Loucy (cell line): Measurements from ENCODE around the gene KIAA0319L.

Source experiments
- H2AFZ ChIP-seq: fragments of 200-600 bp; sonication (generic); 2 replicates; pipeline ENCODE4 v1.6.0; 2016; ENCODE audit warnings: antibody characterized with exemption, mild to moderate bottlenecking, low read length, moderate library complexity
- H3F3A ChIP-seq: fragments of 200-600 bp; 2 replicates; pipeline ENCODE4 v1.6.0; 2016; ENCODE audit warnings: antibody characterized with exemption, low read depth, mild to moderate bottlenecking
- H3K27me3 ChIP-seq: fragments of 200-600 bp; sonication (generic); 2 replicates; pipeline ENCODE4 v1.6.1; 2014; ENCODE audit warnings: low read length, mild to moderate bottlenecking; ENCODE audit not compliant: insufficient read depth, poor library complexity, severe bottlenecking
- H3K36me3 ChIP-seq: fragments of 200-600 bp; sonication (generic); 2 replicates; pipeline ENCODE4 v1.6.1; 2016; ENCODE audit warnings: low read length; ENCODE audit not compliant: insufficient read depth
- H3K4me1 ChIP-seq: fragments of 200-600 bp; sonication (generic); 2 replicates; pipeline ENCODE4 v1.5.1; 2014; ENCODE audit warnings: low read length, mild to moderate bottlenecking; ENCODE audit not compliant: insufficient read depth, poor library complexity, severe bottlenecking
- H3K4me2 ChIP-seq: fragments of 200-600 bp; sonication (generic); 2 replicates; pipeline ENCODE4 v1.6.0; 2014; ENCODE audit warnings: antibody characterized with exemption, low read length, low read depth, mild to moderate bottlenecking; ENCODE audit not compliant: poor library complexity, severe bottlenecking
- H3K4me3 ChIP-seq: fragments of 200-600 bp; sonication (generic); 2 replicates; pipeline ENCODE4 v1.5.1; 2014; ENCODE audit warnings: low read length, mild to moderate bottlenecking, mixed read lengths; ENCODE audit not compliant: poor library complexity, severe bottlenecking
- H3K79me2 ChIP-seq: fragments of 200-600 bp; sonication (generic); 2 replicates; pipeline ENCODE4 v1.6.1; 2014; ENCODE audit warnings: low read length; ENCODE audit not compliant: insufficient read depth
- H3K9ac ChIP-seq: fragments of 200-600 bp; sonication (generic); 2 replicates; pipeline ENCODE4 v1.6.0; 2014; ENCODE audit warnings: mild to moderate bottlenecking, low read depth, low read length, moderate library complexity; ENCODE audit not compliant: poor library complexity, severe bottlenecking
- H3K9me2 ChIP-seq: fragments of 200-600 bp; sonication (generic); replicated peaks from 2 replicates; pipeline ENCODE4 v1.6.1; 2016; ENCODE audit warnings: low read depth, low read length, mixed read lengths
- H3K9me3 ChIP-seq: fragments of 200-600 bp; sonication (generic); 2 replicates; pipeline ENCODE4 v1.6.1; 2014; ENCODE audit warnings: mild to moderate bottlenecking, antibody characterized with exemption, low read length, low read depth; ENCODE audit not compliant: insufficient read depth
- H4K20me1 ChIP-seq: fragments of 200-600 bp; sonication (generic); 2 replicates; pipeline ENCODE4 v1.6.0; 2014; ENCODE audit warnings: antibody characterized with exemption, low read length, mild to moderate bottlenecking; ENCODE audit not compliant: insufficient read depth, poor library complexity, severe bottlenecking
- CTCF ChIP-seq: fragments of 200-600 bp; sonication (generic); conservative IDR thresholded peaks from 2 replicates; pipeline ENCODE4 v1.5.1; 2014; ENCODE audit warnings: mild to moderate bottlenecking, antibody characterized with exemption, low read length
- EZH2phosphoT487 ChIP-seq: fragments of 200-600 bp; IDR thresholded peaks from 2 replicates; pipeline ENCODE4 v1.6.1; 2018; ENCODE audit warnings: antibody characterized with exemption, mild to moderate bottlenecking, moderate library complexity, borderline replicate concordance

The KIAA0319L gene

GRCh38 chr1:35390600-35391494 lies 166.4 kb downstream of the KIAA0319L start:
- no peak overlapping the region for H3K4me2 ChIP-seq
- no peaks in the 10 kb centered on the region for H3F3A ChIP-seq
- no peak overlapping the region for H3K9ac ChIP-seq
- peaks cover 59% of the 10 kb centered on the region for H3K36me3 ChIP-seq
- no peak overlapping the region for H3K4me3 ChIP-seq
- TF ChIP-seq CTCF (no peak), EZH2phosphoT487 (no peak)
- H3K27me3 ChIP-seq: no peaks in the 10 kb centered on the region
- no peaks in the 10 kb centered on the region for H3K9me3 ChIP-seq
- no peaks in the 10 kb centered on the region for H3K9me2 ChIP-seq
- H3K79me2 ChIP-seq: no peaks in the 10 kb centered on the region
- no peaks in the 10 kb centered on the region for H4K20me1 ChIP-seq
- H2AFZ ChIP-seq: no peak overlapping the region
- no peaks in the 10 kb centered on the region for H3K4me1 ChIP-seq

- Histone ChIP-seq H3K36me3 (peaks cover 30% of the 10 kb centered on the region; the same call in 1 of the 2 replicates), H3K4me3 (no peak overlapping the region), H3K9ac (no peak overlapping the region), H3K9me3 (no peaks in the 10 kb centered on the region), H3K4me1 (no peaks in the 10 kb centered on the region), H3K79me2 (no peaks in the 10 kb centered on the region), H3K4me2 (no peak overlapping the region), H3K27me3 (no peaks in the 10 kb centered on the region), H3F3A (no peaks in the 10 kb centered on the region), H3K9me2 (no peaks in the 10 kb centered on the region), H2AFZ (no peak overlapping the region), H4K20me1 (no peaks in the 10 kb centered on the region)
- no peak for TF ChIP-seq EZH2phosphoT487
Measured at GRCh38 chr1:35386959-35387358, 170.2 kb downstream of the KIAA0319L start.

- Histone ChIP-seq H3K9ac (no peak overlapping the region), H2AFZ (no peak overlapping the region), H3K79me2 (no peaks in the 10 kb centered on the region), H3K4me1 (no peaks in the 10 kb centered on the region), H3K9me3 (no peaks in the 10 kb centered on the region), H3K27me3 (no peaks in the 10 kb centered on the region), H3K9me2 (no peaks in the 10 kb centered on the region), H3K4me3 (no peak overlapping the region), H3K36me3 (peaks cover 34% of the 10 kb centered on the region; the same call in 1 of the 2 replicates), H4K20me1 (no peaks in the 10 kb centered on the region), H3K4me2 (no peak overlapping the region), H3F3A (no peaks in the 10 kb centered on the region)
- no peak for TF ChIP-seq EZH2phosphoT487
- TF ChIP-seq CTCF: no peak
Measured at GRCh38 chr1:35386290-35386689, 170.9 kb downstream of the KIAA0319L start.
